OCI-LY1 (cell line): ENCODE data around the gene UBE2C.
"Not testable (repeated sequence)": the region's sequence is repeated elsewhere in the genome, so short reads cannot be mapped to it uniquely, and the experiment has no call there.

Source experiments
- H2AFZ ChIP-seq: fragments of 200-600 bp; sonication (generic), shearing (Covaris generic); 2 replicates; pipeline ENCODE4 v1.6.0; 2014; ENCODE audit warnings: antibody characterized with exemption, mild to moderate bottlenecking, low read length
- H3F3A ChIP-seq: fragments of 200-600 bp; sonication (generic), shearing (Covaris generic); 2 replicates; pipeline ENCODE4 v1.6.0; 2014; ENCODE audit warnings: mild to moderate bottlenecking, antibody characterized with exemption, low read length, moderate library complexity; ENCODE audit not compliant: insufficient read depth
- H3K27ac ChIP-seq: fragments of 200-600 bp; sonication (generic); 2 replicates; pipeline ENCODE4 v1.5.1; 2014; ENCODE audit warnings: low read length, mixed run types, mild to moderate bottlenecking, low read depth; ENCODE audit not compliant: poor library complexity, severe bottlenecking
- H3K27me3 ChIP-seq: fragments of 200-600 bp; sonication (generic); 2 replicates; pipeline ENCODE4 v1.6.0; 2014; ENCODE audit warnings: antibody characterized with exemption, mild to moderate bottlenecking, low read length, moderate library complexity; ENCODE audit not compliant: insufficient read depth
- H3K36me3 ChIP-seq: fragments of 200-600 bp; sonication (generic); 2 replicates; pipeline ENCODE4 v1.6.1; 2014; ENCODE audit warnings: mild to moderate bottlenecking, antibody characterized with exemption, low read length, moderate library complexity, mixed read lengths; ENCODE audit not compliant: insufficient read depth
- H3K4me1 ChIP-seq: fragments of 200-600 bp; sonication (generic); 2 replicates; pipeline ENCODE4 v1.5.1; 2014; ENCODE audit warnings: mild to moderate bottlenecking, low read length, moderate library complexity; ENCODE audit not compliant: insufficient read depth, severe bottlenecking
- H3K4me2 ChIP-seq: fragments of 200-600 bp; sonication (generic), shearing (Covaris generic); 2 replicates; pipeline ENCODE4 v1.6.1; 2014; ENCODE audit warnings: low read length
- H3K4me3 ChIP-seq: fragments of 200-600 bp; sonication (generic); 2 replicates; pipeline ENCODE4 v1.5.1; 2014; ENCODE audit warnings: low read length, low read depth, mild to moderate bottlenecking, mixed read lengths; ENCODE audit not compliant: poor library complexity, severe bottlenecking
- H3K79me2 ChIP-seq: fragments of 200-600 bp; shearing (Covaris generic); 2 replicates; pipeline ENCODE4 v1.6.1; 2016; ENCODE audit warnings: mixed run types, low read length, mixed read lengths; ENCODE audit not compliant: insufficient read depth
- H3K9ac ChIP-seq: fragments of 200-600 bp; sonication (generic), shearing (Covaris generic); 2 replicates; pipeline ENCODE4 v1.6.1; 2014; ENCODE audit warnings: mild to moderate bottlenecking, low read length, mixed read lengths
- H3K9me2 ChIP-seq: fragments of 200-600 bp; sonication (generic), shearing (Covaris generic); 2 replicates; pipeline ENCODE4 v1.6.1; 2014; ENCODE audit warnings: low read depth, mild to moderate bottlenecking, low read length, mixed read lengths
- H3K9me3 ChIP-seq: fragments of 200-600 bp; shearing (Covaris generic); 2 replicates; pipeline ENCODE4 v1.6.1; 2014; ENCODE audit warnings: low read length, mixed read lengths
- H4K20me1 ChIP-seq: fragments of 200-600 bp; sonication (generic), shearing (Covaris generic); 2 replicates; pipeline ENCODE4 v1.6.0; 2016; ENCODE audit warnings: mild to moderate bottlenecking, low read length; ENCODE audit not compliant: insufficient read depth
- EZH2 ChIP-seq: fragments of 200-600 bp; sonication (generic), shearing (Covaris generic); IDR thresholded peaks from 2 replicates; pipeline ENCODE4 v1.8.0; 2017; ENCODE audit warnings: borderline replicate concordance, mixed run types, mild to moderate bottlenecking, antibody characterized with exemption, low read length, moderate library complexity, mixed read lengths
- TF ChIP-seq, protein P1 (sequence below): fragments of 200-600 bp; sonication (generic), shearing (Covaris generic); IDR thresholded peaks from 2 replicates; pipeline ENCODE4 v1.5.1; 2017; ENCODE audit warnings: mild to moderate bottlenecking, antibody characterized with exemption, low read length, moderate library complexity, mixed read lengths

The UBE2C gene

DNA sequence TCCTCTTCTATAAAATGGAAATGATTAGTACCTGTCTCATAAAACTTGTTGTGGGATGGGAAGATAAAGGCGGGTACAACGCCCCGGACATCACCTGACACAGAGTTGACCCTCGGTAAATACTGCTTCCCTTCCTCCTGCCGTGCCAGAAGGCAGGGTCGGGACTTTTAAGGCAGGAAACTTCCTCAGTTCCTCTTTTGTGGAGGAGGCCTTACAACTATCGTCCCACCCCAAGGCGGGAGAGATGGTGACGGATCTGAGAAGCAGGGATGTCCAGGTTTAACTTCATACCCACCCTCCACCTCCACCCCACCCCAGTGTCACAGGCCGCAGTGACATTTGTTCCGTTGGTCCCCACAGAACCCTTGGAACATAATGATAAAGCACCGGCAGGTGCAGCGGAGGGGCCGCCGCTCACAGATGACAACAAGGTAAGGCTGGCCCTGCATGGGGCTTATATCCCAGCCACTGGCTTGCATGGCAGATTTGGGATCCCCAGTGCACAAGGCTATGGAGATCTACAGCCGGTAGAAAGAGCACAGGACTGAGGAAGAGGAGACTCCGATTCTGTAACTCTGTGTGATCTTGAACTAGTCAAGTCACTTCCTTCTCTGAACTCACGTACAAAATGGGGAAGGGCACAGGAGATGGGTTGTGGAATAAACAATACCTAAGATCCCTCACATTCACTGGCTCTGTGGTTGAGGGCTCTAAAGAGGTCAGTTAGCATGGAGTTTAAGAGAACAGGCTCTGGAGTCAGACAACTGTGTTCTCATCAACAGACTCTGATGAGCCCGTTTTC is 19.9 kb upstream of the UBE2C start:
- Histone ChIP-seq H3F3A (no peaks in the 10 kb centered on the region), H3K4me3 (peak overlapping the region; percentile 98), H3K9me2 (no peaks in the 10 kb centered on the region), H3K4me2 (peak overlapping the region; percentile 89), H3K9ac (peak overlapping the region; percentile 96), H3K79me2 (no peaks in the 10 kb centered on the region), H3K4me1 (peaks cover 13% of the 10 kb centered on the region), H3K9me3 (no peaks in the 10 kb centered on the region), H2AFZ (no peak overlapping the region), H3K27ac (peak overlapping the region; percentile 52), H3K36me3 (peaks cover 34% of the 10 kb centered on the region), H4K20me1 (no peaks in the 10 kb centered on the region), H3K27me3 (no peaks in the 10 kb centered on the region)
- TF ChIP-seq, protein P1, sequence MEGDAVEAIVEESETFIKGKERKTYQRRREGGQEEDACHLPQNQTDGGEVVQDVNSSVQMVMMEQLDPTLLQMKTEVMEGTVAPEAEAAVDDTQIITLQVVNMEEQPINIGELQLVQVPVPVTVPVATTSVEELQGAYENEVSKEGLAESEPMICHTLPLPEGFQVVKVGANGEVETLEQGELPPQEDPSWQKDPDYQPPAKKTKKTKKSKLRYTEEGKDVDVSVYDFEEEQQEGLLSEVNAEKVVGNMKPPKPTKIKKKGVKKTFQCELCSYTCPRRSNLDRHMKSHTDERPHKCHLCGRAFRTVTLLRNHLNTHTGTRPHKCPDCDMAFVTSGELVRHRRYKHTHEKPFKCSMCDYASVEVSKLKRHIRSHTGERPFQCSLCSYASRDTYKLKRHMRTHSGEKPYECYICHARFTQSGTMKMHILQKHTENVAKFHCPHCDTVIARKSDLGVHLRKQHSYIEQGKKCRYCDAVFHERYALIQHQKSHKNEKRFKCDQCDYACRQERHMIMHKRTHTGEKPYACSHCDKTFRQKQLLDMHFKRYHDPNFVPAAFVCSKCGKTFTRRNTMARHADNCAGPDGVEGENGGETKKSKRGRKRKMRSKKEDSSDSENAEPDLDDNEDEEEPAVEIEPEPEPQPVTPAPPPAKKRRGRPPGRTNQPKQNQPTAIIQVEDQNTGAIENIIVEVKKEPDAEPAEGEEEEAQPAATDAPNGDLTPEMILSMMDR = 0 out of 2 replicates have a peak, but pooled peaks have one; percentile 1
- TF ChIP-seq EZH2 = no peak

DNA sequence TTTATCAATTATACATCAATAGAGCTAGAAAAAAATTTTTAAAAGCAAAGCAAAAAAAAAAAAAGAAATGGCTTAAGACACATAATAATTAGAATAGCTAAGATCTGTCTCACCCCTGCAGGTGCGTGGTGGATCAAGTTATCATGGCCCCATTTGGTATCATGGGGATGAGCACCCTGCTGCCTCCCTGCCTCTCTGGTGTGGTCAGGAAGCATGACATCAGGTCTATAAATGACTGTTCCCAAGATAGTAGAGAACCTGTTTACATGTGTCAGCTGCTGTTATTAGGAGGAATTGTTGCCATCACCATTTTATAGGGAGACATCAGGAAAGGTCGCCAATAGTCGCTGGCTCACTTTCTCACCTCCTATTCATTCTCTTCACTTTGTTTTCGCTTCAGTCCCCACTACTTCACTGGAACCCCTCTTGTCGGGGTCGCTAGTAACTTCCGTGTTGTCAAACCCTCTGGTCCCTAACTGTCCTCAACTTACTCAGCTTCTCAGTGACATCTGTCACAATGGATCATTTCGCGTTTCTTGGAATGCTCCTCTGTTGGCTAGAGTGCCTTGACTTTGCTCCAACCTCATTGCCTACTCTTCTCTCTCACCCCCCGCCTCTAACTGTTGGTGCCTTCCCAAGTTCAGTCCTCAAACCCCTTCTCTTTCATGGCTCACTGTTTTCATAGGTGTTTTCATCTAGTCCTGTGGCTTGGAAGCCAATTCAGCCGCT is 15.9 kb upstream of the UBE2C start:
- Histone ChIP-seq H3K36me3 (peaks cover 42% of the 10 kb centered on the region), H3K4me3 (no peak overlapping the region), H4K20me1 (no peaks in the 10 kb centered on the region), H3K9me2 (no peaks in the 10 kb centered on the region), H3F3A (no peaks in the 10 kb centered on the region), H3K27ac (no peak overlapping the region), H3K9ac (no peak overlapping the region), H3K27me3 (no peaks in the 10 kb centered on the region), H3K4me2 (no peak overlapping the region), H2AFZ (no peak overlapping the region), H3K79me2 (no peaks in the 10 kb centered on the region), H3K4me1 (peaks cover 10% of the 10 kb centered on the region), H3K9me3 (no peaks in the 10 kb centered on the region)
- TF ChIP-seq, protein P1 = no peak
- TF ChIP-seq EZH2 = no peak

DNA sequence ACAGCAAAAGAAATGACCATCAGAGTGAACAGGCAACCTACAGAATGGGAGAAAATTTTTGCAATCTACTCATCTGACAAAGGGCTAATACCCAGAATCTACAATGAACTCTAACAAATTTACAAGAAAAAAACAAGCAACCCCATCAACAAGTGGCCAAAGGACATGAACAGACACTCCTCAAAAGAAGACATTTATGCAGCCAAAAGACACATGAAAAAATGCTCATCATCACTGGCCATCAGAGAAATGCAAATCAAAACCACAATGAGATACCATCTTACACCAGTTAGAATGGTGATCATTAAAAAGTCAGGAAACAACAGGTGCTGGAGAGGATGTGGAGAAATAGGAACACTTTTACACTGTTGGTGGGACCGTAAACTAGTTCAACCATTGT is 14.9 kb upstream of the UBE2C start:
- H3F3A ChIP-seq, H2AFZ ChIP-seq, H3K9me2 ChIP-seq, H3K27me3 ChIP-seq, H3K9me3 ChIP-seq, H4K20me1 ChIP-seq, H3K9ac ChIP-seq, H3K27ac ChIP-seq, H3K79me2 ChIP-seq, H3K4me3 ChIP-seq, H3K4me2 ChIP-seq, H3K4me1 ChIP-seq: not testable (repeated sequence)
- H3K36me3 ChIP-seq = peaks cover 52% of the 10 kb centered on the region

DNA sequence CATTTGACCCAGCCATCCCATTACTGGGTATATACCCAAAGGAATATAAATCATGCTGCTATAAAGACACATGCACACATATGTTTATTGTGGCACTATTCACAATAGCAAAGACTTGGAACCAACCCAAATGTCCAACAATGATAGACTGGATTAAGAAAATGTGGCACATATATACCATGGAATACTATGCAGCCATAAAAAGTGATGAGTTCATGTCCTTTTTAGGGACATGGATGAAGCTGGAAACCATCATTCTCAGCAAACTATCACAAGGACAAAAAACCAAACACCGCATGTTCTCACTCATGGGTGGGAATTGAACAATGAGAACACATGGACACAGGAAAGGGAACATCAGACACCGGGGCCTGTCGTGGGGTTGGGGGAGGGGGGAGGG is 14.5 kb upstream of the UBE2C start:
- H3K9me2 ChIP-seq, H3K4me3 ChIP-seq, H2AFZ ChIP-seq, H3K9me3 ChIP-seq, H3K79me2 ChIP-seq, H4K20me1 ChIP-seq, H3K4me1 ChIP-seq, H3K27me3 ChIP-seq, H3K27ac ChIP-seq, H3K9ac ChIP-seq, H3K4me2 ChIP-seq, H3F3A ChIP-seq: not testable (repeated sequence)
- H3K36me3 ChIP-seq = peaks cover 56% of the 10 kb centered on the region
